GM23338 (cell line): ENCODE results near the gene DXO. TPM values are rescaled to one million over a fixed set of nuclear protein-coding genes. Genes with fewer than 3 reads are reported as not detected.

Source experiments
- ATAC-seq: fragments of 200-7000 bp; cut with Tn5 transposase; 3 replicates; pipeline ENCODE4 v1.9.1; 2020
- DNase-seq: peaks from one replicate; pipeline ENCODE4 v3.0.0-alpha.2; 2015; ENCODE audit warnings: low spot score
- H2AFZ ChIP-seq: fragments of 200-600 bp; sonication (generic); 2 replicates; pipeline ENCODE4 v1.8.0; 2016; ENCODE audit warnings: antibody characterized with exemption, mild to moderate bottlenecking, moderate library complexity
- H3F3A ChIP-seq: fragments of 200-600 bp; sonication (generic); replicated peaks from 2 replicates; pipeline ENCODE4 v1.8.0; 2017; ENCODE audit warnings: antibody characterized with exemption, mixed run types, low read depth
- H3K27ac ChIP-seq: fragments of 200-600 bp; sonication (generic); 2 replicates; pipeline ENCODE4 v1.6.1; 2016; ENCODE audit warnings: low read depth
- H3K27me3 ChIP-seq: fragments of 200-600 bp; sonication (generic); 2 replicates; pipeline ENCODE4 v1.8.0; 2016; ENCODE audit warnings: mild to moderate bottlenecking, mixed run types, moderate library complexity; ENCODE audit not compliant: insufficient read depth
- H3K36me3 ChIP-seq: fragments of 200-600 bp; sonication (generic); 2 replicates; pipeline ENCODE4 v1.8.0; 2016; ENCODE audit warnings: mild to moderate bottlenecking; ENCODE audit not compliant: insufficient read depth
- H3K4me1 ChIP-seq: fragments of 200-600 bp; sonication (generic); 2 replicates; pipeline ENCODE4 v1.8.0; 2016; ENCODE audit warnings: mild to moderate bottlenecking, moderate library complexity; ENCODE audit not compliant: insufficient read depth
- H3K4me2 ChIP-seq: fragments of 200-600 bp; sonication (generic); 2 replicates; pipeline ENCODE4 v1.7.1; 2017; ENCODE audit warnings: mixed run types
- H3K4me3 ChIP-seq: fragments of 200-600 bp; sonication (generic); 2 replicates; pipeline ENCODE4 v1.6.1; 2016; ENCODE audit warnings: mixed run types
- H3K79me2 ChIP-seq: fragments of 200-600 bp; sonication (generic); replicated peaks from 2 replicates; pipeline ENCODE4 v1.8.0; 2017; ENCODE audit warnings: mild to moderate bottlenecking; ENCODE audit not compliant: insufficient read depth
- H3K9me2 ChIP-seq: fragments of 200-600 bp; sonication (generic); 2 replicates; pipeline ENCODE4 v1.8.0; 2017; ENCODE audit not compliant: insufficient read depth
- H4K20me1 ChIP-seq: fragments of 200-600 bp; sonication (generic); replicated peaks from 2 replicates; pipeline ENCODE4 v1.8.0; 2017; ENCODE audit warnings: mild to moderate bottlenecking; ENCODE audit not compliant: insufficient read depth
- H3K27ac Mint-ChIP-seq: 2 replicates; pipeline ENCODE4 v1.8.0; 2020; ENCODE audit warnings: inconsistent platforms, mild to moderate bottlenecking, moderate library complexity, mixed read lengths
- H3K27me3 Mint-ChIP-seq: 3 replicates; pipeline ENCODE4 v1.8.0; 2022; ENCODE audit warnings: low read depth, mild to moderate bottlenecking, moderate library complexity, mixed read lengths, inconsistent platforms; ENCODE audit not compliant: insufficient read depth, poor library complexity
- H3K36me3 Mint-ChIP-seq: 3 replicates; pipeline ENCODE4 v1.8.0; 2021; ENCODE audit warnings: low read depth, mild to moderate bottlenecking, inconsistent platforms, moderate library complexity, mixed read lengths
- H3K4me1 Mint-ChIP-seq: 3 replicates; pipeline ENCODE4 v1.8.0; 2020; ENCODE audit warnings: mild to moderate bottlenecking, inconsistent platforms, mixed read lengths
- H3K4me3 Mint-ChIP-seq: 3 replicates; pipeline ENCODE4 v1.8.0; 2021; ENCODE audit warnings: moderate library complexity, mild to moderate bottlenecking, inconsistent platforms, mixed read lengths
- H3K9me3 Mint-ChIP-seq: 3 replicates; pipeline ENCODE4 v1.8.0; 2020; ENCODE audit warnings: moderate library complexity, mild to moderate bottlenecking, inconsistent platforms, mixed read lengths
- CREB1 ChIP-seq: fragments of 250-450 bp; sonication (Bioruptor Pico); IDR thresholded peaks from 2 replicates; pipeline ENCODE4 v1.5.0; 2020; ENCODE audit warnings: low read depth, mild to moderate bottlenecking, moderate library complexity
- POLR2AphosphoS5 ChIP-seq: IDR thresholded peaks from 2 replicates; pipeline ENCODE4 v1.6.1; 2016; ENCODE audit warnings: antibody characterized with exemption, low read depth
- ZNF114 ChIP-seq: fragments of 250-450 bp; sonication (Bioruptor Pico); IDR thresholded peaks from 2 replicates; pipeline ENCODE4 v1.5.0; 2020; ENCODE audit warnings: mild to moderate bottlenecking, moderate library complexity
- microRNA counts: library from miRNA; unstranded; fragments of <30 nt; microRNA quantifications from one replicate; lab custom pipeline; 2017
- microRNA-seq: library from miRNA; unstranded; fragments of <30 nt; microRNA quantifications from one replicate; pipeline ENCODE4, GENCODE V29; 2017
- polyA plus RNA-seq: library from polyadenylated mRNA; unstranded; fragments of >200 nt; fragmentation: Nextera tagmentation; extraction: Ambion mirVana; gene quantifications from 2 replicates; pipeline ENCODE4 v1.2.1, GENCODE V29; 2016
- small RNA-seq: library from RNA; depleted of rRNA; stranded (forward); fragments of <200 nt; gene quantifications from one replicate; pipeline ENCODE3, GENCODE V24; 2014; ENCODE audit warnings: low replicate concordance
- total RNA-seq: library from RNA; depleted of rRNA; stranded (reverse); fragments of >200 nt; shearing (Covaris generic); gene quantifications from 2 replicates; pipeline ENCODE4 v1.2.3, GENCODE V29; 2014; rRNA removed
- TF ChIP-seq, protein P1 (sequence below), 2 experiments: fragments of 200-600 bp in 1 of 2; sonication (generic) in 1 of 2; conservative IDR thresholded peaks; 2 replicates each; pipeline versions ENCODE4 v1.5.1 to v1.6.1; 2016 to 2017; ENCODE audit warnings: antibody characterized with exemption in 2 of 2, low read depth in 2 of 2, mild to moderate bottlenecking in 2 of 2, moderate library complexity in 1 of 2
- TF ChIP-seq, protein P2 (sequence below): IDR thresholded peaks from one replicate; pipeline ENCODE4 v1.6.1; 2018; ENCODE audit warnings: antibody characterized with exemption; ENCODE audit not compliant: unreplicated experiment

Gene DXO
- total and polyA plus RNA-seq, 2 experiments from 2014 or later: 15.6 to 19.7 TPM

DNA sequence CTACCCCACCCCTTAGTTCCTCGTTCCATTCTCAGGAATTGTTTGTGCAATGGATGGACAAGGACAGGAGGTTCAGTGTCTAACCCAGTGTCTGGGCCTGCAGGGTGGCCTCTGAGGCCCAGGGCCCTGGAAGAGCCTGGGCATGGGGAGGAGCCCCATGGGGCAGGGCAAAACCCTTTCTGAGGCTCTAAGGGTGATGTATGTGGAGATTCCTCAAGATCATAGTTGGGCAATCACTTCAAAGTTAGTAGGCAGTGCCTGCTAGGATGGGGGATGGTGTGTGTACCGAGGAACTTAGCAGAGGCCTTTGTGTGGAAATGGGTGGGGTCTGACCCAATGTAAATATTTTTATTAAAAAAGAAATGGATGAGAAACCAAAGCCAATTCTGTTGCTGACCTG is 51.1 kb downstream of the DXO start:
- Histone ChIP-seq H3K4me1 (no peaks in the 10 kb centered on the region), H3K4me3 (no peak overlapping the region), H4K20me1 (no peaks in the 10 kb centered on the region), H3K27me3 (no peaks in the 10 kb centered on the region), H3K4me2 (no peak overlapping the region), H3K36me3 (no peaks in the 10 kb centered on the region), H3F3A (no peaks in the 10 kb centered on the region), H3K79me2 (no peaks in the 10 kb centered on the region), H3K9me2 (no peaks in the 10 kb centered on the region), H2AFZ (no peak overlapping the region), H3K27ac (no peak overlapping the region)
- TF ChIP-seq ZNF114 (CRISPR knock-in tag) (no peak), POLR2AphosphoS5 (no peak), CREB1 (CRISPR knock-in tag) (no peak)
- TF ChIP-seq, protein P1, sequence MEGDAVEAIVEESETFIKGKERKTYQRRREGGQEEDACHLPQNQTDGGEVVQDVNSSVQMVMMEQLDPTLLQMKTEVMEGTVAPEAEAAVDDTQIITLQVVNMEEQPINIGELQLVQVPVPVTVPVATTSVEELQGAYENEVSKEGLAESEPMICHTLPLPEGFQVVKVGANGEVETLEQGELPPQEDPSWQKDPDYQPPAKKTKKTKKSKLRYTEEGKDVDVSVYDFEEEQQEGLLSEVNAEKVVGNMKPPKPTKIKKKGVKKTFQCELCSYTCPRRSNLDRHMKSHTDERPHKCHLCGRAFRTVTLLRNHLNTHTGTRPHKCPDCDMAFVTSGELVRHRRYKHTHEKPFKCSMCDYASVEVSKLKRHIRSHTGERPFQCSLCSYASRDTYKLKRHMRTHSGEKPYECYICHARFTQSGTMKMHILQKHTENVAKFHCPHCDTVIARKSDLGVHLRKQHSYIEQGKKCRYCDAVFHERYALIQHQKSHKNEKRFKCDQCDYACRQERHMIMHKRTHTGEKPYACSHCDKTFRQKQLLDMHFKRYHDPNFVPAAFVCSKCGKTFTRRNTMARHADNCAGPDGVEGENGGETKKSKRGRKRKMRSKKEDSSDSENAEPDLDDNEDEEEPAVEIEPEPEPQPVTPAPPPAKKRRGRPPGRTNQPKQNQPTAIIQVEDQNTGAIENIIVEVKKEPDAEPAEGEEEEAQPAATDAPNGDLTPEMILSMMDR (conservative IDR thresholded peaks at IDR 0.05; ENCODE audit: low read depth in 2 of 2): no peak
- TF ChIP-seq, protein P2, sequence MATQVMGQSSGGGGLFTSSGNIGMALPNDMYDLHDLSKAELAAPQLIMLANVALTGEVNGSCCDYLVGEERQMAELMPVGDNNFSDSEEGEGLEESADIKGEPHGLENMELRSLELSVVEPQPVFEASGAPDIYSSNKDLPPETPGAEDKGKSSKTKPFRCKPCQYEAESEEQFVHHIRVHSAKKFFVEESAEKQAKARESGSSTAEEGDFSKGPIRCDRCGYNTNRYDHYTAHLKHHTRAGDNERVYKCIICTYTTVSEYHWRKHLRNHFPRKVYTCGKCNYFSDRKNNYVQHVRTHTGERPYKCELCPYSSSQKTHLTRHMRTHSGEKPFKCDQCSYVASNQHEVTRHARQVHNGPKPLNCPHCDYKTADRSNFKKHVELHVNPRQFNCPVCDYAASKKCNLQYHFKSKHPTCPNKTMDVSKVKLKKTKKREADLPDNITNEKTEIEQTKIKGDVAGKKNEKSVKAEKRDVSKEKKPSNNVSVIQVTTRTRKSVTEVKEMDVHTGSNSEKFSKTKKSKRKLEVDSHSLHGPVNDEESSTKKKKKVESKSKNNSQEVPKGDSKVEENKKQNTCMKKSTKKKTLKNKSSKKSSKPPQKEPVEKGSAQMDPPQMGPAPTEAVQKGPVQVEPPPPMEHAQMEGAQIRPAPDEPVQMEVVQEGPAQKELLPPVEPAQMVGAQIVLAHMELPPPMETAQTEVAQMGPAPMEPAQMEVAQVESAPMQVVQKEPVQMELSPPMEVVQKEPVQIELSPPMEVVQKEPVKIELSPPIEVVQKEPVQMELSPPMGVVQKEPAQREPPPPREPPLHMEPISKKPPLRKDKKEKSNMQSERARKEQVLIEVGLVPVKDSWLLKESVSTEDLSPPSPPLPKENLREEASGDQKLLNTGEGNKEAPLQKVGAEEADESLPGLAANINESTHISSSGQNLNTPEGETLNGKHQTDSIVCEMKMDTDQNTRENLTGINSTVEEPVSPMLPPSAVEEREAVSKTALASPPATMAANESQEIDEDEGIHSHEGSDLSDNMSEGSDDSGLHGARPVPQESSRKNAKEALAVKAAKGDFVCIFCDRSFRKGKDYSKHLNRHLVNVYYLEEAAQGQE: no peak
- Mint-ChIP-seq H3K27ac (no peak overlapping the region), H3K36me3 (no peaks in the 10 kb centered on the region), H3K9me3 (no peaks in the 10 kb centered on the region), H3K27me3 (peaks cover 6% of the 10 kb centered on the region), H3K4me3 (no peak overlapping the region), H3K4me1 (no peaks in the 10 kb centered on the region; the same call in 2 of the 3 replicates)
- ATAC-seq (no peak), DNase-seq (no peak)

MicroRNAs encoded within 50 kb of the gene (microRNA counts, 767-probe panel; counts per million panel counts)
- not detected for microRNA hsa-miR-1236 (lab: Ali Mortazavi, UCI)

Small RNA genes lying within 50 kb of the gene (microRNA-seq; reads per million reads assigned to microRNA genes)
- not detected for gene MIR1236

Small RNA genes lying within 50 kb of the gene (small RNA-seq; reads per million reads assigned to genes)
- not detected for gene AL645922.1

Other genes starting within 250 kb of the DXO start
Only the 30 nearest of the 33 such genes appear.
- 23.9 and 27.2 TPM in 2 replicates for gene MSH5, start 232.1 kb downstream of the DXO start, total RNA-seq
- 12.1 and 12.8 TPM in 2 replicates for gene MSH5, start 232.1 kb downstream of the DXO start, polyA plus RNA-seq
- gene SAPCD1, start 209.5 kb downstream of the DXO start, total RNA-seq: 3.9 TPM in 1 of 2 replicates, not detected in the other
- gene SAPCD1, start 209.5 kb downstream of the DXO start, polyA plus RNA-seq: 4.5 and 5.0 TPM in 2 replicates
- 0.07 and 0.12 TPM in 2 replicates for gene VWA7, start 194.8 kb downstream of the DXO start, total RNA-seq
- gene VWA7, start 194.8 kb downstream of the DXO start, polyA plus RNA-seq: 0.36 and 0.75 TPM in 2 replicates
- 137 and 153 TPM in 2 replicates for gene VARS1, start 176.4 kb downstream of the DXO start, total RNA-seq
- gene VARS1, start 176.4 kb downstream of the DXO start, polyA plus RNA-seq: 66.0 and 71.2 TPM in 2 replicates
- gene LSM2, start 165.2 kb downstream of the DXO start, total RNA-seq: 93.5 and 106 TPM in 2 replicates
- 140 and 143 TPM in 2 replicates for gene LSM2, start 165.2 kb downstream of the DXO start, polyA plus RNA-seq
- gene HSPA1L, start 156.9 kb downstream of the DXO start, total RNA-seq: 0.50 and 0.83 TPM in 2 replicates
- gene HSPA1L, start 156.9 kb downstream of the DXO start, polyA plus RNA-seq: 0.44 and 0.49 TPM in 2 replicates
- gene HSPA1A, start 156.6 kb downstream of the DXO start, total RNA-seq: 57.1 and 58.3 TPM in 2 replicates
- gene HSPA1A, start 156.6 kb downstream of the DXO start, polyA plus RNA-seq: 36.1 and 39.1 TPM in 2 replicates
- 102 and 113 TPM in 2 replicates for gene HSPA1B, start 144.4 kb downstream of the DXO start, total RNA-seq
- 25.9 and 31.7 TPM in 2 replicates for gene HSPA1B, start 144.4 kb downstream of the DXO start, polyA plus RNA-seq
- gene NEU1, start 109.3 kb downstream of the DXO start, total RNA-seq: 41.1 and 47.4 TPM in 2 replicates
- 31.4 and 32.3 TPM in 2 replicates for gene NEU1, start 109.3 kb downstream of the DXO start, polyA plus RNA-seq
- 3.7 and 4.6 TPM in 2 replicates for gene SLC44A4, start 93.1 kb downstream of the DXO start, total RNA-seq
- 1.1 and 1.2 TPM in 2 replicates for gene SLC44A4, start 93.1 kb downstream of the DXO start, polyA plus RNA-seq
- gene EHMT2, start 74.4 kb downstream of the DXO start, total RNA-seq: 184 and 193 TPM in 2 replicates
- 112 and 113 TPM in 2 replicates for gene EHMT2, start 74.4 kb downstream of the DXO start, polyA plus RNA-seq
- gene ZBTB12, start 70.1 kb downstream of the DXO start, total RNA-seq: 14.4 and 14.9 TPM in 2 replicates
- 0.18 and 0.68 TPM in 2 replicates for gene ZBTB12, start 70.1 kb downstream of the DXO start, polyA plus RNA-seq
- gene C2, start 44.4 kb downstream of the DXO start, total RNA-seq: 1.7 and 2.4 TPM in 2 replicates
- gene C2, start 44.4 kb downstream of the DXO start, polyA plus RNA-seq: 0.16 and 0.23 TPM in 2 replicates
- gene CFB, start 26.0 kb downstream of the DXO start, total RNA-seq: not detected in 2 replicates
- gene CFB, start 26.0 kb downstream of the DXO start, polyA plus RNA-seq: 0.86 TPM in 1 of 2 replicates, not detected in the other
- gene NELFE, start 13.2 kb downstream of the DXO start, total RNA-seq: 64.0 and 69.0 TPM in 2 replicates
- 86.0 and 93.4 TPM in 2 replicates for gene NELFE, start 13.2 kb downstream of the DXO start, polyA plus RNA-seq
- 47.2 and 50.2 TPM in 2 replicates for gene SKIC2, start 13.0 kb downstream of the DXO start, total RNA-seq
- 21.6 and 24.5 TPM in 2 replicates for gene SKIC2, start 13.0 kb downstream of the DXO start, polyA plus RNA-seq
- 0.97 and 2.4 TPM in 2 replicates for gene C4A, start 9.9 kb upstream of the DXO start, total RNA-seq
- 0.48 TPM in 1 of 2 replicates, not detected in the other for gene C4A, start 9.9 kb upstream of the DXO start, polyA plus RNA-seq
- 0.39 TPM in 1 of 2 replicates, not detected in the other for gene C4B, start 42.7 kb upstream of the DXO start, total RNA-seq
- gene C4B, start 42.7 kb upstream of the DXO start, polyA plus RNA-seq: 0.19 and 0.57 TPM in 2 replicates
- not detected in 2 replicates for gene CYP21A2, start 66.3 kb upstream of the DXO start, total RNA-seq
- 0.10 TPM in 1 of 2 replicates, not detected in the other for gene CYP21A2, start 66.3 kb upstream of the DXO start, polyA plus RNA-seq
- 3.4 and 6.0 TPM in 2 replicates for gene TNXB, start 137.2 kb upstream of the DXO start, total RNA-seq
- 1.1 and 2.0 TPM in 2 replicates for gene TNXB, start 137.2 kb upstream of the DXO start, polyA plus RNA-seq
- 21.7 and 24.9 TPM in 2 replicates for gene ATF6B, start 156.1 kb upstream of the DXO start, total RNA-seq
- 25.9 and 26.1 TPM in 2 replicates for gene ATF6B, start 156.1 kb upstream of the DXO start, polyA plus RNA-seq
- 6.4 and 7.5 TPM in 2 replicates for gene FKBPL, start 158.2 kb upstream of the DXO start, total RNA-seq
- gene FKBPL, start 158.2 kb upstream of the DXO start, polyA plus RNA-seq: 7.6 and 9.6 TPM in 2 replicates
- gene PRRT1, start 179.8 kb upstream of the DXO start, total RNA-seq: 1.2 TPM in 1 of 2 replicates, not detected in the other
- 1.7 and 2.7 TPM in 2 replicates for gene PRRT1, start 179.8 kb upstream of the DXO start, polyA plus RNA-seq
- 12.5 and 20.6 TPM in 2 replicates for gene PPT2, start 182.0 kb upstream of the DXO start, total RNA-seq
- 8.9 and 10.1 TPM in 2 replicates for gene PPT2, start 182.0 kb upstream of the DXO start, polyA plus RNA-seq
- 4.7 and 6.1 TPM in 2 replicates for gene EGFL8, start 192.5 kb upstream of the DXO start, total RNA-seq
- gene EGFL8, start 192.5 kb upstream of the DXO start, polyA plus RNA-seq: 5.4 and 7.4 TPM in 2 replicates
- 58.8 and 82.1 TPM in 2 replicates for gene AGPAT1, start 203.9 kb upstream of the DXO start, total RNA-seq
- 39.5 and 39.8 TPM in 2 replicates for gene AGPAT1, start 203.9 kb upstream of the DXO start, polyA plus RNA-seq
- 119 and 127 TPM in 2 replicates for gene RNF5, start 206.3 kb upstream of the DXO start, total RNA-seq
- 164 and 173 TPM in 2 replicates for gene RNF5, start 206.3 kb upstream of the DXO start, polyA plus RNA-seq
- gene AGER, start 212.1 kb upstream of the DXO start, total RNA-seq: 2.0 and 2.3 TPM in 2 replicates
- 3.4 and 5.0 TPM in 2 replicates for gene AGER, start 212.1 kb upstream of the DXO start, polyA plus RNA-seq
- 89.4 and 111 TPM in 2 replicates for gene PBX2, start 218.1 kb upstream of the DXO start, total RNA-seq
- gene PBX2, start 218.1 kb upstream of the DXO start, polyA plus RNA-seq: 7.2 and 8.5 TPM in 2 replicates
- 4.7 and 7.8 TPM in 2 replicates for gene GPSM3, start 220.5 kb upstream of the DXO start, total RNA-seq
- gene GPSM3, start 220.5 kb upstream of the DXO start, polyA plus RNA-seq: 5.5 and 5.9 TPM in 2 replicates